HL-60 (cell line): ENCODE data around the gene DTD1.

ENCODE experiments used
- DNase-seq, 2 experiments: peaks; one replicate each; pipeline ENCODE4 v3.0.0-alpha.2; 2010 to 2020; ENCODE audit warnings: low read depth in 1 of 2, low spot score in 1 of 2
- H3K27ac ChIP-seq: fragments of 250-450 bp; sonication (Bioruptor Pico); replicated peaks from 2 replicates; pipeline ENCODE4 v1.5.1; 2020; ENCODE audit warnings: mild to moderate bottlenecking, moderate library complexity
- H3K27me3 ChIP-seq: fragments of 250-450 bp; sonication (Bioruptor Pico); 2 replicates; pipeline ENCODE4 v1.5.1; 2021; ENCODE audit warnings: mild to moderate bottlenecking, moderate library complexity; ENCODE audit not compliant: insufficient read depth, poor library complexity, severe bottlenecking
- H3K4me3 ChIP-seq: replicated peaks from 2 replicates; pipeline ENCODE4 v1.5.1; 2011; ENCODE audit warnings: mild to moderate bottlenecking, control low read depth, low read length; ENCODE audit not compliant: insufficient read depth
- CTCF ChIP-seq: IDR thresholded peaks from one replicate; pipeline ENCODE4 v1.5.1; 2011; ENCODE audit warnings: low read length, control low read depth, inconsistent platforms; ENCODE audit not compliant: insufficient read depth
- GABPA ChIP-seq: IDR thresholded peaks from 2 replicates; pipeline ENCODE4 v1.6.1; 2012; ENCODE audit warnings: low read depth
- POLR2AphosphoS5 ChIP-seq: IDR thresholded peaks from 2 replicates; pipeline ENCODE4 v1.6.1; 2012; ENCODE audit warnings: low read depth
- REST ChIP-seq: IDR thresholded peaks from 2 replicates; pipeline ENCODE4 v1.6.1; 2012; ENCODE audit warnings: low read depth; ENCODE audit not compliant: insufficient replicate concordance
- SPI1 ChIP-seq: IDR thresholded peaks from 2 replicates; pipeline ENCODE4 v1.6.1; 2012; ENCODE audit warnings: low read depth, mild to moderate bottlenecking, borderline replicate concordance

Gene DTD1

GRCh38 chr20:18653736-18654447 lies 66.0 kb downstream of the DTD1 start:
- no peak for DNase-seq
- Histone ChIP-seq H3K4me3 (no peak overlapping the region), H3K27ac (no peak overlapping the region), H3K27me3 (no peaks in the 10 kb centered on the region)
- TF ChIP-seq REST = no peak

GRCh38 chr20:18654448-18654773 lies 66.6 kb downstream of the DTD1 start:
- no peak overlapping the region for H3K4me3 ChIP-seq
- no peak for DNase-seq
- TF ChIP-seq SPI1 = no peak
- no peak for TF ChIP-seq POLR2AphosphoS5
- no peak for TF ChIP-seq CTCF
- TF ChIP-seq GABPA = no peak
- TF ChIP-seq REST = no peak
- H3K27me3 ChIP-seq = no peaks in the 10 kb centered on the region
- H3K27ac ChIP-seq = no peak overlapping the region

- Histone ChIP-seq H3K27ac (no peak overlapping the region), H3K4me3 (no peak overlapping the region), H3K27me3 (no peaks in the 10 kb centered on the region)
- no peak for DNase-seq
- TF ChIP-seq POLR2AphosphoS5 = no peak
- no peak for TF ChIP-seq CTCF
- TF ChIP-seq SPI1 = no peak
- TF ChIP-seq GABPA = no peak
- TF ChIP-seq REST = no peak
Observed at GRCh38 chr20:18657575-18657974, 69.7 kb downstream of the DTD1 start.
